Neuronal stem cell (in vitro differentiated cells): Measurements from ENCODE around the gene ZNF77.

Experiments used
- DNase-seq: peaks from one replicate; pipeline ENCODE4 v3.0.0-alpha.2; 2013; ENCODE audit warnings: low spot score
- H2AFZ ChIP-seq: one replicate; pipeline ENCODE4 v1.6.1; 2013; ENCODE audit warnings: mild to moderate bottlenecking, low read length, inconsistent platforms
- H2AK5ac ChIP-seq: 2 replicates; pipeline ENCODE4 v1.6.1; 2013; ENCODE audit warnings: low read depth, mild to moderate bottlenecking, inconsistent platforms, low read length, moderate library complexity, mixed read lengths
- H2BK120ac ChIP-seq: 2 replicates; pipeline ENCODE4 v1.6.1; 2013; ENCODE audit warnings: low read depth, mild to moderate bottlenecking, inconsistent platforms, low read length, moderate library complexity, mixed read lengths
- H2BK12ac ChIP-seq: one replicate; pipeline ENCODE4 v1.6.1; 2013; ENCODE audit warnings: low read length, inconsistent platforms
- H2BK15ac ChIP-seq: 2 replicates; pipeline ENCODE4 v1.6.1; 2013; ENCODE audit warnings: mild to moderate bottlenecking, low read length, inconsistent platforms, mixed read lengths
- H2BK5ac ChIP-seq: one replicate; pipeline ENCODE4 v1.6.1; 2013; ENCODE audit warnings: inconsistent platforms, mild to moderate bottlenecking, low read length, moderate library complexity
- H3K14ac ChIP-seq: one replicate; pipeline ENCODE4 v1.6.1; 2013; ENCODE audit warnings: low read length, inconsistent platforms
- H3K18ac ChIP-seq: 2 replicates; pipeline ENCODE4 v1.6.1; 2013; ENCODE audit warnings: low read length, inconsistent platforms
- H3K23ac ChIP-seq: 2 replicates; pipeline ENCODE4 v1.6.1; 2013; ENCODE audit warnings: low read depth, mild to moderate bottlenecking, mixed read lengths, low read length, inconsistent platforms; ENCODE audit not compliant: poor library complexity
- H3K27ac ChIP-seq: replicated peaks from 3 replicates; pipeline ENCODE4 v1.5.1; 2013; ENCODE audit warnings: low read length, inconsistent platforms
- H3K27me3 ChIP-seq, 3 experiments: 2 replicates each; pipeline ENCODE4 v1.6.1; 2013; ENCODE audit warnings: low read length in 3 of 3, mild to moderate bottlenecking in 2 of 3, inconsistent platforms in 1 of 3, low read depth in 1 of 3, mixed read lengths in 1 of 3, moderate library complexity in 1 of 3; ENCODE audit not compliant: control insufficient read depth in 3 of 3, insufficient read depth in 3 of 3
- H3K36me3 ChIP-seq, 2 donors: replicated peaks in 1 of 2; 2 replicates each; pipeline ENCODE4 v1.6.1; 2013; ENCODE audit warnings: low read length in 2 of 2; ENCODE audit not compliant: control insufficient read depth in 2 of 2, insufficient read depth in 2 of 2
- H3K4ac ChIP-seq: 2 replicates; pipeline ENCODE4 v1.6.1; 2013; ENCODE audit warnings: inconsistent platforms, mild to moderate bottlenecking, low read length, moderate library complexity
- H3K4me1 ChIP-seq, 2 donors: 1 replicate in 1 of 2; 2 replicates in 1 of 2; pipeline ENCODE4 v1.6.1; 2013; ENCODE audit warnings: low read length in 2 of 2, low read depth in 1 of 2; ENCODE audit not compliant: control insufficient read depth in 2 of 2, insufficient read depth in 1 of 2
- H3K4me2 ChIP-seq: one replicate; pipeline ENCODE4 v1.6.1; 2013; ENCODE audit warnings: mild to moderate bottlenecking, low read length, inconsistent platforms; ENCODE audit not compliant: insufficient read depth, poor library complexity, severe bottlenecking
- H3K4me3 ChIP-seq, 2 donors: 2 replicates each; pipeline ENCODE4 v1.5.1; 2013; ENCODE audit warnings: low read length in 2 of 2, mild to moderate bottlenecking in 2 of 2, inconsistent platforms in 1 of 2, moderate library complexity in 1 of 2
- H3K79me1 ChIP-seq: one replicate; pipeline ENCODE4 v1.6.1; 2013; ENCODE audit warnings: low read depth, mild to moderate bottlenecking, inconsistent platforms, low read length, moderate library complexity
- H3K9ac ChIP-seq: one replicate; pipeline ENCODE4 v1.6.1; 2013; ENCODE audit warnings: mild to moderate bottlenecking, low read depth, low read length, inconsistent platforms; ENCODE audit not compliant: poor library complexity
- H3K9me3 ChIP-seq, 2 donors: replicated peaks in 1 of 2; 2 replicates each; pipeline versions ENCODE3 to v1.6.1; 2013; ENCODE audit warnings: low read length in 2 of 2, mild to moderate bottlenecking in 2 of 2, inconsistent platforms in 1 of 2, low read depth in 1 of 2, mixed read lengths in 1 of 2, moderate library complexity in 1 of 2; ENCODE audit not compliant: control insufficient read depth in 2 of 2, insufficient read depth in 1 of 2
- H4K8ac ChIP-seq: one replicate; pipeline ENCODE4 v1.6.1; 2013; ENCODE audit warnings: low read depth, mild to moderate bottlenecking, inconsistent platforms, low read length, moderate library complexity
- H4K91ac ChIP-seq: one replicate; pipeline ENCODE4 v1.6.1; 2013; ENCODE audit warnings: low read length, low read depth, mild to moderate bottlenecking, inconsistent platforms; ENCODE audit not compliant: poor library complexity
- WGBS, 2 donors: extraction: QIAGEN DNeasy Blood & Tissue Kit; methylation state at CpG; one replicate each; pipeline ENCODE4 v1.1.7; 2013; ENCODE audit warnings: missing lambda C conversion rate in 2 of 2, mixed read lengths in 1 of 2; ENCODE audit not compliant: insufficient read length in 2 of 2, insufficient replicate concordance in 1 of 2; ENCODE audit errors: extremely low coverage in 2 of 2; 5-methylcytosine and 5-hydroxymethylcytosine counted together

Gene ZNF77

DNA sequence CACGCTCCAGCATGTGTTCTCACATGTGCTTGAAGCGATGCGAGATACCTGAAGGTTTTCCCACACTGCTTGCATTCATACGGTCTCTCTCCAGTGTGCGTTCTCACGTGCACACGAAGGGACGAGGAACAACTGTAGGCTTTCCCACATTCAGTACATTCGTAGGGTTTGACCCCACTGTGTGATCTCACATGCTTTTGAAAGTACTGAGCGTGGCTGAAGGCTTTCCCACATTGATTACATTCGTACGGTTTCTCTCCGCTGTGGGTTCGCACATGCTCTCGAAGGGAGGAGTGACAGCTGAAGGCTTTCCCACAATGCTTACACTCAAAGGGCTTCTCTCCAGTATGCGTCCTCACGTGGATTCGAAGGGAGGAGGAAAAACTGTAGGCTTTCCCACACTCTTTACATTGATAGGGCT is 11.3 kb downstream of the ZNF77 start:
- H3K27me3 ChIP-seq, result no peaks in the 10 kb centered on the region
- H3K4me3 ChIP-seq, result no peak overlapping the region
- H3K9me3 ChIP-seq, result peaks cover 28 to 64% of the 10 kb centered on the region in 2 donors
- H2AFZ ChIP-seq, result no peak overlapping the region
- peaks cover 28 to 67% of the 10 kb centered on the region in 2 donors for H3K36me3 ChIP-seq
- no peak overlapping the region for H3K14ac ChIP-seq
- H3K79me1 ChIP-seq, result no peaks in the 10 kb centered on the region
- H3K4ac ChIP-seq, result no peak overlapping the region
- H3K4me2 ChIP-seq, result no peak overlapping the region
- no CpG with 5 or more reads among the region's 18 CpGs for WGBS, 2 donors
- no peak overlapping the region for H4K8ac ChIP-seq
- H3K27ac ChIP-seq, result no peak overlapping the region
- no peak overlapping the region for H2BK15ac ChIP-seq
- no peak overlapping the region for H2BK5ac ChIP-seq
- DNase-seq, result no peak
- no peak overlapping the region for H3K18ac ChIP-seq
- H3K9ac ChIP-seq, result no peak overlapping the region
- no peak overlapping the region for H2BK12ac ChIP-seq
- H4K91ac ChIP-seq, result no peak overlapping the region
- H2BK120ac ChIP-seq, result no peak overlapping the region
- H3K23ac ChIP-seq, result no peak overlapping the region
- H3K4me1 ChIP-seq, result no peaks in the 10 kb centered on the region
- H2AK5ac ChIP-seq, result no peak overlapping the region

GRCh38 chr19:2927032-2927430 is 17.7 kb downstream of the ZNF77 start:
- H3K23ac ChIP-seq, result peak overlapping the region; percentile 31
- no peaks in the 10 kb centered on the region for H3K4me1 ChIP-seq
- H2AK5ac ChIP-seq, result no peak overlapping the region
- H3K9me3 ChIP-seq, result peaks cover 9 to 11% of the 10 kb centered on the region in 2 donors
- H3K4ac ChIP-seq, result no peak overlapping the region
- no peak overlapping the region for H2BK15ac ChIP-seq
- H2AFZ ChIP-seq, result no peak overlapping the region
- no peak for DNase-seq
- no peak overlapping the region for H4K8ac ChIP-seq
- H3K4me3 ChIP-seq, result peak overlapping the region in 1 of 2 donors; percentile 50
- no peaks in the 10 kb centered on the region for H3K79me1 ChIP-seq
- WGBS, 2 donors, result no CpG with 5 or more reads among the region's 18 CpGs
- no peak overlapping the region for H3K27ac ChIP-seq
- H2BK5ac ChIP-seq, result peak overlapping the region; percentile 24
- H3K27me3 ChIP-seq, result no peaks in the 10 kb centered on the region
- no peak overlapping the region for H2BK120ac ChIP-seq
- peaks cover 4 to 13% of the 10 kb centered on the region in 2 donors for H3K36me3 ChIP-seq
- peak overlapping the region; percentile 11 for H3K18ac ChIP-seq
- peak overlapping the region; percentile 21 for H3K14ac ChIP-seq
- H2BK12ac ChIP-seq, result no peak overlapping the region
- no peak overlapping the region for H4K91ac ChIP-seq
- no peak overlapping the region for H3K4me2 ChIP-seq
- H3K9ac ChIP-seq, result no peak overlapping the region

DNA sequence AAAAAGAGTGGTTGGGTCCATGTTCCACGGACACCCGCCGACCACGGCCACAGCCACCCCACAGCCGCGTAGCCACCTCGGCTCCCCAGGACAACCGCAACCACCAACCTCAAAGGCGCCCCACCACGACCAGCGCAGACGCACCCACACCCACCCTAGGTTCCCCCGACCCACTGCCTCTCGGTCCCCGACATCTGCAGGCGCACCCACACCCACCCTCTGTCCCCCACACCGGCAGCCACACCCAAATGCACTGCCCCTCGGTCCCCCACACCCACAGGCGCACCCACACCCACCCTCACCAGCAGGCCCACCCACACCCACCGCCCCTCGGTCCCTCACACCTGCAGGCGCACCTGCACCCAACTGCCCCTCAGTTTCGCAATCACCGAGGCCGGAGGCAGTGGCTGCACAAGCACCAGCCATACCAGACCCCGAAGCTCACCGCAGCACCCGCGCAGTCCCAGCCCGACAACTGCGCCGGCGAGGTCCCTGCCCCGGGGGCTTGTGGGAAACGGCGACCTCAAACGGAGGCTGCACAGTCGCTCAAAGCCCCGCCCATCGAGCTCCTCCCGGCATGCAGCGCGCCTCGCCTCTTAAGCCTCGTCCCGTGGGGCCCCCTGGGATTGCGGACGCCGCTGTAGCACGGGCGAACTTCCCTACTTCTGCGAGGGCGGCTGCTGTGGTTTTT is 18.3 kb downstream of the ZNF77 start:
- peaks cover 8 to 9% of the 10 kb centered on the region in 2 donors for H3K9me3 ChIP-seq
- H3K79me1 ChIP-seq, result no peaks in the 10 kb centered on the region
- no peak overlapping the region for H3K27ac ChIP-seq
- H3K23ac ChIP-seq, result peak overlapping the region; percentile 20
- WGBS, 2 donors, result no CpG with 5 or more reads among the region's 53 CpGs
- no peak overlapping the region for H2AK5ac ChIP-seq
- no peak overlapping the region for H4K91ac ChIP-seq
- no peak overlapping the region for H2BK15ac ChIP-seq
- H3K36me3 ChIP-seq, result peaks cover 4 to 11% of the 10 kb centered on the region in 2 donors
- no peak overlapping the region for H3K4me3 ChIP-seq
- no peak overlapping the region for H3K4ac ChIP-seq
- H2BK5ac ChIP-seq, result peak overlapping the region; percentile 24
- H2BK12ac ChIP-seq, result no peak overlapping the region
- no peak for DNase-seq
- H3K27me3 ChIP-seq, result no peaks in the 10 kb centered on the region
- no peaks in the 10 kb centered on the region for H3K4me1 ChIP-seq
- no peak overlapping the region for H2AFZ ChIP-seq
- H3K4me2 ChIP-seq, result no peak overlapping the region
- H3K9ac ChIP-seq, result no peak overlapping the region
- H4K8ac ChIP-seq, result no peak overlapping the region
- peak overlapping the region; percentile 11 for H3K18ac ChIP-seq
- H3K14ac ChIP-seq, result no peak overlapping the region
- no peak overlapping the region for H2BK120ac ChIP-seq

DNA sequence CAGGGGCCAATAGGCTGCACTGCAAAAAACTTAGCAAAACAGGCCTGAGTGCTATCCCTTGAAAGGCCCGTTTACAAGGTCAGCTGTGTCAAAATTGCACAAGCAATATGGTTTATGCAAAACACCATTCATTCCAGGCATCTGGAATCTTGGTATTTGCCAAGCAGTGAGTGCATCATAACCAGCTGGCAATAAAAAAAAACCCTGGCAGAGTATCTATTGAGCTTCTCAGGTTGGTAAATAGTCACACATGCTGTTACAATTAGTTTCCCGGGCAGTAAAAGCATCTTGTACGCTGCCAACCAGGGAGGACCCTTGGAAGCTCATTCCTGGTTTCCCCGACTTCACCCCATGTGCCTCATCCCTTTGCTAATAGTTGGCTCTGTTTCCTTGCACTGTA is 21.3 kb downstream of the ZNF77 start:
- H3K14ac ChIP-seq, result no peak overlapping the region
- H2BK120ac ChIP-seq, result no peak overlapping the region
- H2AFZ ChIP-seq, result no peak overlapping the region
- no CpG with 5 or more reads among the region's 4 CpGs for WGBS, 2 donors
- no peaks in the 10 kb centered on the region for H3K4me1 ChIP-seq
- H3K79me1 ChIP-seq, result no peaks in the 10 kb centered on the region
- H3K36me3 ChIP-seq, result peaks cover 0 to 19% of the 10 kb centered on the region in 2 donors
- H2AK5ac ChIP-seq, result no peak overlapping the region
- H2BK15ac ChIP-seq, result no peak overlapping the region
- H3K9ac ChIP-seq, result no peak overlapping the region
- no peak overlapping the region for H3K4me2 ChIP-seq
- H3K18ac ChIP-seq, result no peak overlapping the region
- H4K8ac ChIP-seq, result no peak overlapping the region
- no peak overlapping the region for H2BK12ac ChIP-seq
- no peak overlapping the region for H4K91ac ChIP-seq
- no peak for DNase-seq
- H3K27me3 ChIP-seq, result no peaks in the 10 kb centered on the region
- no peak overlapping the region for H3K27ac ChIP-seq
- no peak overlapping the region for H3K23ac ChIP-seq
- H3K4me3 ChIP-seq, result no peak overlapping the region
- H3K9me3 ChIP-seq, result peaks cover 10 to 18% of the 10 kb centered on the region in 2 donors
- no peak overlapping the region for H2BK5ac ChIP-seq
- H3K4ac ChIP-seq, result no peak overlapping the region
